NCI-H2029 (cell line): Measurements from ENCODE around the gene DCLK1.

ENCODE experiments used
- DNase-seq: peaks from one replicate; lab custom pipeline; 2025; lab: John Stamatoyannopoulos, UW

The DCLK1 gene

GRCh38 chr13:35747594-35747993 is 383.6 kb downstream of the DCLK1 start:
- no peak for DNase-seq

- DNase-seq, result no peak
Measured at GRCh38 chr13:35744566-35745178, 386.5 kb downstream of the DCLK1 start.

- DNase-seq, result no peak
Measured at GRCh38 chr13:35744144-35744543, 387.0 kb downstream of the DCLK1 start.

- DNase-seq, result no peak
Measured at GRCh38 chr13:35743165-35743564, 388.0 kb downstream of the DCLK1 start.

GRCh38 chr13:35741657-35742056 is 389.5 kb downstream of the DCLK1 start:
- DNase-seq, result no peak

- DNase-seq, result no peak
Measured at GRCh38 chr13:35736876-35737275, 394.3 kb downstream of the DCLK1 start.

- DNase-seq, result no peak
Measured at GRCh38 chr13:35733827-35734226, 397.4 kb downstream of the DCLK1 start.

- DNase-seq, result no peak
Measured at GRCh38 chr13:35732565-35732964, 398.6 kb downstream of the DCLK1 start.

GRCh38 chr13:35731471-35731870 is 399.7 kb downstream of the DCLK1 start:
- DNase-seq, result no peak

- no peak for DNase-seq
Measured at GRCh38 chr13:35729926-35730627, 401.1 kb downstream of the DCLK1 start.

GRCh38 chr13:35727881-35728280 is 403.3 kb downstream of the DCLK1 start:
- no peak for DNase-seq

GRCh38 chr13:35724446-35724845 is 406.7 kb downstream of the DCLK1 start:
- DNase-seq, result no peak

GRCh38 chr13:35723821-35724220 is 407.4 kb downstream of the DCLK1 start:
- no peak for DNase-seq

- no peak for DNase-seq
Measured at GRCh38 chr13:35723053-35723461, 408.1 kb downstream of the DCLK1 start.

GRCh38 chr13:35722458-35723052 is 408.6 kb downstream of the DCLK1 start:
- DNase-seq, result no peak

GRCh38 chr13:35720690-35721554 is 410.3 kb downstream of the DCLK1 start:
- DNase-seq, result no peak

- no peak for DNase-seq
Measured at GRCh38 chr13:35720290-35720689, 410.9 kb downstream of the DCLK1 start.
